Activated CD8-positive, alpha-beta memory T cell treated with anti-CD3 and anti-CD28 coated beads, Interleukin-2, amount 50 U/mL, for 1 hour (primary cell): Measurements from ENCODE around the gene ZNF668.
"Not testable (repeated sequence)": the region's sequence is repeated elsewhere in the genome, so short reads cannot be mapped to it uniquely, and the experiment has no call there.

Experiments
- DNase-seq: peaks from one replicate; pipeline ENCODE4 v3.0.0-alpha.2; 2020; ENCODE audit errors: extremely low read depth

Gene ZNF668

GRCh38 chr16:31100876-31101641 is 27.0 kb upstream of the ZNF668 start:
- DNase-seq = not testable (repeated sequence)

- DNase-seq = no peak
Observed at GRCh38 chr16:31099860-31100638, 26.0 kb upstream of the ZNF668 start.

- peak; percentile 74 for DNase-seq
Observed at GRCh38 chr16:31094424-31095120, 20.5 kb upstream of the ZNF668 start, which contains the start of gene VKORC1. TSS of gene VKORC1 (minus strand) at chr16:31094797. CDS start at chr16:31094729, 68 bp downstream.

- no peak for DNase-seq
Observed at GRCh38 chr16:31094088-31094423, 20.0 kb upstream of the ZNF668 start.

- DNase-seq = no peak
Observed at GRCh38 chr16:31093132-31093703, 19.2 kb upstream of the ZNF668 start.

- no peak for DNase-seq
Observed at GRCh38 chr16:31092330-31092729, 18.3 kb upstream of the ZNF668 start.

GRCh38 chr16:31090540-31090939 is 16.5 kb upstream of the ZNF668 start:
- no peak for DNase-seq

- no peak for DNase-seq
Observed at GRCh38 chr16:31089199-31089598, 15.2 kb upstream of the ZNF668 start.

GRCh38 chr16:31088459-31089183 is 14.6 kb upstream of the ZNF668 start, which contains the start of gene PRSS53:
TSS of gene PRSS53 (minus strand) at chr16:31088943. CDS start at chr16:31088809, 134 bp downstream.
- no peak for DNase-seq

- DNase-seq = no peak
Observed at GRCh38 chr16:31087971-31088370, 13.9 kb upstream of the ZNF668 start.

- no peak for DNase-seq
Observed at GRCh38 chr16:31087481-31087880, 13.4 kb upstream of the ZNF668 start.

- no peak for DNase-seq
Observed at GRCh38 chr16:31086629-31086906, 12.5 kb upstream of the ZNF668 start.

- no peak for DNase-seq
Observed at GRCh38 chr16:31085873-31086628, 12.0 kb upstream of the ZNF668 start.

GRCh38 chr16:31085411-31085810 is 11.4 kb upstream of the ZNF668 start:
- no peak for DNase-seq

GRCh38 chr16:31084584-31085302 is 10.7 kb upstream of the ZNF668 start:
- no peak for DNase-seq

GRCh38 chr16:31083981-31084380 is 9.9 kb upstream of the ZNF668 start:
- DNase-seq = no peak

GRCh38 chr16:31083556-31083955 is 9.5 kb upstream of the ZNF668 start:
- DNase-seq = no peak

GRCh38 chr16:31083081-31083480 is 9.0 kb upstream of the ZNF668 start:
- DNase-seq = no peak

- no peak for DNase-seq
Observed at GRCh38 chr16:31082368-31083045, 8.5 kb upstream of the ZNF668 start.
